NCI-H187 treated with DMSO at 0.1 percent for 48 hours (cell line): ENCODE results near the gene PRTG.

ENCODE experiments used
- DNase-seq: peaks from one replicate; lab custom pipeline; 2025; lab: John Stamatoyannopoulos, UW

The PRTG gene

DNA sequence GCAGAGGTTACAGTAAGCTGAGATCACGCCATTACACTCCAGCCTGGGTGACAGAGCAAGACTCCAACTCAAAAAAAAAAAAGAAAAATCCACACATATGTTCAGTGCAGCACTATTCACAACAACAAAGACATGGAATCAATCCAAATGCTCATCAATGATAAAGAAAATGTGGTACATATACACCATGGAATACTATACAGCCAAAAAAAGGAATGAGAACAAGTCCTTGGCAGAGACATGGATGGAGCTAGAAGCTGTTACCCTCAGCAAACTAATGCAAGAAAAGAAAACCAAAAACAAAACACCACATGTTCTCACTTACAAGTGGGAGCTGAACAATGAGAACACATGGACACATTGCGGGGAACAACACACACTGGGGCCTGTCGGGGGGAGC, 180.4 kb downstream of the PRTG start:
- no peak for DNase-seq
